Ecto neural progenitor cell (in vitro differentiated cells): Measurements from ENCODE around the gene PRKCE.

Experiments
- DNase-seq: peaks from one replicate; pipeline ENCODE4 v3.0.0-alpha.2; 2018; ENCODE audit warnings: low spot score

PRKCE gene

DNA sequence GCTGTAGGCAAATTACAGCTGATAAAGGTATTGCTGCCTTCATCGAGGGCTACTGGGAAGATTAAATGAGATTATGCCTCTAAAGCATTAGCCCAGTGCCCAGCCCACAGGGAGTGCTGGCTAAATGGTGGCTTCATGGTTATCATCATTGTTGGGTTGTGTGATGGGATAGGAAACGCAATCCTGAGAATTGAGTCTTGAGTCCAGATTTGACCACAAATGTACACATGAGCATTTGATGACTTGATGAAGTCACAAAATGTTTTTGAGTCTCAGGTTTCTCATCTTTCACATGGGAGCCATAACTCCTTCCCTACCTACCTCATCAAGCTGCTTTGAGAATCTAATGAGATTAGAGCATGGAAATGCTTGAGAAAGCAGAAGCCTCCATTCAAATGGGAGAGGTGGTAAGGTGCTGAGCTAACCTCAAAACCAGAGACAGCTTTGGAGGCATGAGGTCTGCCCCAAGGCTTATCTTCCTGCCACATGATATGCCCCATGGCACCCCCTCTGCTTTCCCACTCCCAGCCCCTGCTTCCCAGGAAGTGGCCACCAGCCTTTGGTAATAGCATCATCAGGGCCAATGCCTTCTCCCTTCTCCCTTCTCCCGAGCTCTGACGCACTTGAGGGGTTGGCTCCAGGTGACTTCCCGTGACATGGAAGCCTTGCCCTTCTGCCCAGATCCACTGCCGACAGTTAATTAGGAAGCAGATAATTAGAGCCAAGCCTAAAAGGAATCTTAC is 496.3 kb downstream of the PRKCE start:
- DNase-seq = no peak

- no peak for DNase-seq
Observed at GRCh38 chr2:46148369-46148736, 496.9 kb downstream of the PRKCE start.

DNA sequence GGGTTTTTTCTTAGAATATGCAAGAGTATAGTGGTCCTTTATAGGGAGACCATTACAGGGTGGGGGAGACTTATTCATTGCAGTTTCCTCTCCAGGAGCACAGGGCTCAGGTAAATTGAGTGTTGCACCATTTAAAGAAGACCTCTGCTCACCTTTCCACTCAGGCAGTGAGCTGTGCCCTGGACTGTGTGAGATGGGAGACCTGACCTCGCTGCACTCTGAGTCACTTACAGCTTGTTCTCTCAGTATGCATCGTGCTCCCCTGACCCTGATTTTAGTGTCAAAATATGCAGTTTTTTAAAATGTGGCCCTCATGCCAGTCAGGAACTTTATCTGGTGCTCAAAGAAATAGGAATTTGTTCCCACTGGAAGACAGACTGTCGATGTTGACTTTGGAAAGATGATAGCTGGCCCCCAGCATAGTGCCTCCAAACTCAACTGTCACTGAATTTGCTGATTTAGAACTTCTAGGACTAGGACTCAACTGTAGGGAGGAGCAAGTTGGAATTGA is 499.0 kb downstream of the PRKCE start:
- DNase-seq = no peak

GRCh38 chr2:46151577-46151976 is 500.1 kb downstream of the PRKCE start:
- DNase-seq = no peak

DNA sequence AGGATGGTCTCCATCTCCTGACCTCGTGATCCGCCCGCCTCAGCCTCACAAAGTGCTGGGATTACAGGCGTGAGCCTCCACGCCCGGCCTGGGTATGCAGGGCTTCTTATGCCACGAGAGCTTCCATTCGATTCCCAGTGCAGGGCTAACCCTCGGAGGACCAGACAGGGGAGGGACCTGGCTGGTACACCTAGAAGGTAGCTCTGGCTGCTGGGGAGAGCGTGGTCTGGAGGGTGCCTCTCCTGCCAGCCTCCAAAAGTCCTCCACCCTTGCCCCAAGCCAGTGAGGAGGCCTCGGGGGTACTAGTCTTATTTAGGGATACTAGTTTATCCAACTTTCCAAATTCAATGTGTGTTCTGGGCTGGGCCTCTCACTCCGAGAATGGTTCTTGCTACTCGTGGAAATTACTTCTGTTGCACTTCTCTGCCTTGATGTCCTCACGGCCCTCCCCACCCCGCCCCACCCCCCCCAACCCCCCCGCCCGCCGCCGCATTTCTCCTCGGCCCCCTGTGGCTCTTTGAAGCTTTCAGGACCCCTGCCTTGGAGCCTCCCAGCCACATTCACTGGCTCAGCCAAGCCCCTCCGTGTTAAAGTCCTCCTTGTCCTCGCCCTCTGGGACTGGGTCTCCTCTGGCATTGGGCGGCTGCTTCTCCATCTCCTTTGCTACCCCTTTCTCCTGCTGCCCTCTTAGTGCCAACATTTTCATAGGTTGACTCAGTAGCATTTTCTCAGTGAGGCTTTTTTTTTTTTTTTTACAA is 502.7 kb downstream of the PRKCE start:
- DNase-seq = no peak

GRCh38 chr2:46157072-46157965 is 505.8 kb downstream of the PRKCE start:
- no peak for DNase-seq

DNA sequence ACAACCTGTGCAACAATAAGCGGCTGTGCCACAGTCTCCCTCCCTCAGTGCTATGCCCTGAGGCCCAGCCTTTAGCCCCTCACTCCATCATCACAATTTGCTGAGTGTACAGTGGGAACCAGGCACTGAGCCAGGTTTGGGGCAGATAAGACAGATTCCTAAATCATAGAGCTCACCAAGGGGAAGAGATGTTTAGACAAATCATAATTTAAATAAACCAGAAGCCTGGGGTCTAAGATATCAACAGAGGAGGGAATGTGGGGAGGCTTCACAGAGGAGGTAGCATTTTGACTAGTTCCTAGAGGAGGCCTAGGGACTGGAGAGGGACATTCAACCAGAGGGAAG is 506.5 kb downstream of the PRKCE start:
- DNase-seq = no peak

GRCh38 chr2:46158661-46159060 is 507.2 kb downstream of the PRKCE start:
- DNase-seq = no peak

GRCh38 chr2:46160326-46160725 is 508.9 kb downstream of the PRKCE start:
- DNase-seq = no peak

- DNase-seq = no peak
Observed at GRCh38 chr2:46161315-46161714, 509.8 kb downstream of the PRKCE start.

DNA sequence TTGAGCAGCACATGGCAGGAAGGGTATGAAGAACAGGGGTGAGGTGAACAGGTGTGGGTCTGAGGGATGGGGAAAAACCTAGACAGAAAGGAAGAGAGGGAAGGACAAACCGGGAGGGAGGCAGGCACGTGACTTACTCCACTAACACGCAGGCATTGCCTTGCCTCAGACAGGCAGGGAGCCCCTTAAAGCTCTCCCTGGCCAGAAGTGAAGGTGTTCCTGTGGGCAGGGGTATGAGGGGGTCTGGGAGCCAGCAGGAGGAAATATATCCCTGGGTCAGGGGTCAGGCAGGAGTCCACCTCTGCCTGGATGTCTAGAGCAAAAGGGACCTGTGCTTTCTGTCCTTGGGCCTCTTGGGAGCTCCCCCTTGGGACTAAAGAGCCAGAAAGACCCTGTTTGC is 510.4 kb downstream of the PRKCE start:
- DNase-seq = no peak

GRCh38 chr2:46162329-46163097 is 511.0 kb downstream of the PRKCE start:
- no peak for DNase-seq

DNA sequence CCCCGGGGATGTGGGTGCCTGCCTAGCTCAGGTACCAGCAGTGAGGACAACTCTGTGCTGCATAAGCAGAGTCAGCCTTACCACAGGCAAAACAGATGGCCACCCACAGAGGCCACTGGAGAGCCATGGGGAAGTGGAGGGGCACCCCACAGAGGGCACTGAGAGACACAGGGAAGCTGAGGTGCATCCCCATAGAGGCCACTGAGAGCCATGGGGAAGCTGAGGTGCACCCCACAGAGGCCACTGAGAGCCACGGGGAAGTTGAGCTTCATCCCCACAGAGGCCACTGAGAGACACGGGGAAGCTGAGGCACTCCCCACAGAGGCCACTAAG is 511.6 kb downstream of the PRKCE start:
- no peak for DNase-seq

DNA sequence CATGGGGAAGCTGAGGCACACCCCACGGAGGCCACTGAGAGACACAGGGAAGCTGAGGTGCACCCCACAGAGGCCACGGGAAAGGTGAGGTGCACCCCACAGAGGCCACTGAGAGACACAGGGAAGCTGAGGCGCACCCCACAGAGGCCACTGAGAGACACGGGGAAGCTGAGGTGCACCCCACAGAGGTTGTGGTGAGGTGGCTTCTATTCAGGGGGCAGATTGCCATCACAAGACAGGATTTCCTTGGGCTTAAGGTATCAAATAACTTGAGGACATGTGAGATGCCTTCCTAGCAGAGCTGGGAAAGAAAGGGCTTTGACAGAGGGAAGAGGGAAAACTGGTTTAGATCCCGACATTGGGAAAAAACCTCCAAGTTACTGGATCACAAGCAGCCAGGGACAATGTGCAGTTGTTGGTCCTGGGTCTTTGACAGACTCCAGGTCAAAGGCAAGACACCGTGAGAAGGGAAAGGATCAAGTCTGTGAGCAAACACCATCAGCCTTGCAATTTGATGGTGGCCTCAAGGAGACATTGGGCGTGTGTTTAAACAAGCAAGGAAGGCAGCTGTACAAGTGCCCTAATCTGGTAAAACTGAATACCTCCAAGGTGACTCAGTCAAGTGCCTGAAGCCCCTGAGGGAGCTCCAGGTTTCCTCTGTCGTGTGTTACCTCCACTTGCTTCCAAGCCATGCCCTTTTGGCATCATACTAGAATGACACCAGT is 512.5 kb downstream of the PRKCE start:
- no peak for DNase-seq

GRCh38 chr2:46164529-46165301 is 513.2 kb downstream of the PRKCE start:
- DNase-seq = no peak

DNA sequence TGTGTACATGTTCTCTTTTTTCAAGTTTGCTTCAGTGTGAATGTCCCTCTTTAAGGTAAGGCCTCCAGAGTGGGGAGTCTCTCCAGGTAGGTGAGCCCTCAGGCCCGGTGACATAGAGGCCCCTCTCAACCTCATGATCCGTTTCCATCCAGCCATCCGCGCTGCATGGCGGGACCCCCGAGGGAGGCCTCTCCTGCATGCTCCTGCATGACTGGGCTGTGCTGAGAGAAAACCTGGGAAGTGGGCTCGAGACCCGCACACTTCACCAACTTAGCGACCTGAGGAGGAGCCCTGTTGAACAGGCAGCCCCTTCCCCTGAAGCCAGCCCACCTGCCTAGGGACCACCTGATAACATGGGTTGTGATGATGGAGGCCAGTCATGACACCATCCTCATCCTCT is 514.4 kb downstream of the PRKCE start:
- DNase-seq = no peak

GRCh38 chr2:46167406-46167805 is 515.9 kb downstream of the PRKCE start:
- DNase-seq = no peak

GRCh38 chr2:46167924-46168323 is 516.4 kb downstream of the PRKCE start:
- no peak for DNase-seq

DNA sequence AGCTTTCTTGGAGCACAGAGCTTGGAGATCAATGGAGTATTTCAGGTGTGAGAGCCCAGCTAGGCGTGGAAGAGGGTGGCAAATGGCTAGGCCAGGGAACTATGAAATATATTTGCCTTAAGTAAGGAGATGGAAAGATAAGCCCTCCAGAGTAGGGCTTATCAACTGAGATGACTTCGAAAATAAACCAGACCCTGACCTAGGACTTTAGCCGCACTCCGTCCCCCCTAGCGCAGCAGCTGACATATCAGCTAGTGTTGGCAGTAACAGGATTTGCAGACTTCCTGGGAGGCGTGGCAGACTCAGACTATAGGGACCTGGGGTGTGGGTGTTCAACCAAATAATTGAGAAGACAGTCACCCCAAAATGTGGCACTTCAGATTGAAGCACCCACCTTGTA is 518.0 kb downstream of the PRKCE start:
- no peak for DNase-seq

GRCh38 chr2:46170026-46170425 is 518.6 kb downstream of the PRKCE start:
- DNase-seq = no peak
